GM21825 (cell line): ENCODE measurements around the gene URI1.
A peak's percentile ranks its signal among the peaks of the same experiment; 100 is the strongest.
"Not testable (repeated sequence)": the region's sequence is repeated elsewhere in the genome, so short reads cannot be mapped to it uniquely, and the experiment has no call there.

ENCODE experiments used
- ATAC-seq: cut with Tn5 transposase; IDR thresholded peaks from one replicate; pipeline ENCODE4 v1.9.1; 2021; ENCODE audit warnings: mild to moderate bottlenecking, moderate library complexity; ENCODE audit not compliant: unreplicated experiment

The URI1 gene

DNA sequence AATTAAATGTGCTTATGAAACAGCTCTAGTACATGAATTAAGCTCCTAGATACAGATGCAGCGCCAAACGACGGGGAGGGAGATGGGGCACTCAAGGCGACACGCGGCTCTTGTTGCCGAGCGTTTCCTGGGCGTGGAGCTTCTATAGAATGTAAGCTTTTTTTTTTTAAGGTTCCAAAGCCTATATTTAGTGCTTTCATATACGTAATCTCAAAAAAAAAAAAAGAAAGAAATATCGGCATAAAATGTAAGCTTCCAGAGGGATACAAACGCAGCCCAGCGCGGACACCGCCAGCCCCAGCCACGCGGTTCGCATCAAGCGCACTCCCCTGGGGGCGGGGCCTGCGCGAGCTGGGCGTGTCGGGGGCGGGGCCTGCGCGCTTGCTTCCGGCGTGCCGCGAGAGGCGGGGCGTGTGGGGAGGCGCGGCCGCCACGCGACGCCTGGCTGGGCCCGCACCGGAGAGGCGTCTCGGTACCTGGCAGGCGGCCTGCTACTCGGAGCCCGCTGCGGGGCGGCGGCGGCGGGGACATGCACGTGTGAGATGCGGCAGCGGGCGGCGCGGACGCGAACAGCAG lies at the start of gene URI1:
Gene URI1 (plus strand): TSS at position 412 of the 576 bp plus-strand sequence. CDS start 309 bp downstream, outside the sequence.
- ATAC-seq, result peak; percentile 87

DNA sequence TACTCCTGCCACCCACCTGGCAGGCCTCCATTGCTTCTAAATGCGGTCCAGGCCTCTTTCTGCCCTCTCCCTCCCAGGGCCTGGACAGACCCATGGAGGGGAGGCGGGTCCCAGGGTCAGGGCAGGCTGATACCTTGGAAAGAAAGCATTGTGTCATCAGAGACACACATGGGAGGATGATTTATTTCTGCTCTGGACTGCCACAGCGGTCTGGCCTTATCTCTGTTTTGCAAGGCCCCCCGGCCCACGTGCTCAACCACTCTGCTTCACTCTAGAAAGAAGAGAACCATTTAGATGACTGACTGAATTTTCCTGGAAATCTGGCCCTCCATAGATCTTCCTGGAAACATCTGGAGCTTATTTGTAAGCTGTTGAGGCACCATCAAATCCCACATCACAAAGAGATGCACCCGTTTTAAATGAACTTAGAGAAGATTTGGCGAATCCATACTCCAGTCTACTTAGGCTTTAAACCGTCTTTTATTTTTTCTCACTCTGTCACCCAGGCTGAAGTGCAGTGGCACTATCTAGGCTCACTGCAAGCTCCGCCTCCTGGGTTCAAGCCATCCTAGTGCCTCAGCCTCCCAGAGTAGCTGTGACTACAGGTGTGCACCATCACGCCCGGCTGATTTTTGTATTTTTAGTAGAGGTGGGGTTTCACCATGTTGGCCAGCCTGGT lies 48.3 kb upstream of the URI1 start:
- ATAC-seq, result no peak

DNA sequence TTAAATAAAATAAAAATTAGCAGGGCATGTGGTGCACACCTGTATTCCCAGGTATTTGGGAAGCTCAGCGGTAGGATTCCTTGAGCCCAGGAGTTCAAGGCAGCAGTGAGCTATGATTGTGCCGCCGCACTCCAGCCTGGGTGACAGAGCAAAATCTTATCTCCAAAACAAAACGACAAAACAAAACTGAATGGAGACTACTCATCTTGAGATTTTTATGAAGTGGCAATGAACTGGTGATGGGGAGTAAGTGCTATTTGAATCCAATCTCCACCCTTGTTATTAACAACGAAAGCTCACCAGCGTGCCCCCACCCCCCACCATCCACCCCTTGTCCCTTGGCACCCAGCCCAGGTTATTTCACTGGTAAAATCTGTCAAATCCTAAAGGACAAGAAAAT lies 45.2 kb upstream of the URI1 start:
- no peak for ATAC-seq

DNA sequence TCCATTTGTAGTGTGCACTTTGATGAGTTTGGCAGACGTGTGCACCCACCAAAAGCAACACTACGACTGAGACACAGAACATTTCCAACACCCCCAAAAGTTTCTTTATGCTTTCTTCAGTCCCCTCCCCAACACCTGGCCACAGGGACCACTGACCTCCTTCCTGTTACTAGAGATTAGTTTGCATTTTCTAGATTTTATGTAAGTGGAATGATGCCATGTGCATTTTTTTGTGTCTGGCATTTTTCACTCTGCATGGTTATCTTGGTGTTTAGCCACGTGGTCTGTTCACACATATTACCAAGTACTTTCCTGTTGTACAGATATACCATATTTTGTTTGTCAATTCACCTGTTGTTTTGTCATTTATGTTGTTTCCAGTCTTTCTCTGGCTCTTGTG lies 44.6 kb upstream of the URI1 start:
- no peak for ATAC-seq

GRCh38 chr19:29904017-29904416 lies 38.0 kb upstream of the URI1 start:
- ATAC-seq, result no peak

- no peak for ATAC-seq
Measured at GRCh38 chr19:29908963-29909944, 32.8 kb upstream of the URI1 start.

- ATAC-seq, result no peak
Measured at GRCh38 chr19:29914933-29915332, 27.1 kb upstream of the URI1 start.

- ATAC-seq, result not testable (repeated sequence)
Measured at GRCh38 chr19:29915832-29916231, 26.2 kb upstream of the URI1 start.

- ATAC-seq, result no peak
Measured at GRCh38 chr19:29917911-29918310, 24.1 kb upstream of the URI1 start.

- ATAC-seq, result no peak
Measured at GRCh38 chr19:29918891-29919290, 23.1 kb upstream of the URI1 start.

GRCh38 chr19:29922972-29923371 lies 19.1 kb upstream of the URI1 start:
- ATAC-seq, result no peak

GRCh38 chr19:29923653-29924052 lies 18.4 kb upstream of the URI1 start:
- ATAC-seq, result no peak

GRCh38 chr19:29926031-29926430 lies 16.0 kb upstream of the URI1 start:
- no peak for ATAC-seq

GRCh38 chr19:29926801-29927200 lies 15.2 kb upstream of the URI1 start:
- ATAC-seq, result no peak

GRCh38 chr19:29927944-29928625 lies 14.0 kb upstream of the URI1 start:
- ATAC-seq, result peak; percentile 57

- peak; percentile 77 for ATAC-seq
Measured at GRCh38 chr19:29928831-29929230, 13.2 kb upstream of the URI1 start.

GRCh38 chr19:29934257-29934656 lies 7.8 kb upstream of the URI1 start:
- ATAC-seq, result no peak

DNA sequence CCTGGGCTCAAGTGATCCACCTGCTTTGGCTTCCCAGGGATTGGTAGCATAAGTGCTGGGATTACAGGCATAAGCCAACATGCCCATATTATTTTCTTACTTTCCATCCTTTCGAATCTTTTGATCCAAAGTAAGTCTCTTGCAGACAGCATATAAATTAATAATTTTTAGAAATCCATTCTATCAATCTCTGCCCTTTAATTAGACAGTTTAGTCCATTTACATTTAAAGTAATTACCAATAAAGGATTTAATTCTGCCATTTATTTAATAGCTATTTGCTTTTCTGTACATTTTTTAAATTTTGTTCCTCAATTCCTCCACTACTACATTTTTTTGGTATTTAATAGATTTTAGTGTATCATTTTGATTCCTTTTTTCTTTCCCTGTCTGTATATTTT lies 7.3 kb upstream of the URI1 start:
- no peak for ATAC-seq

GRCh38 chr19:29936409-29936808 lies 5.6 kb upstream of the URI1 start:
- no peak for ATAC-seq

DNA sequence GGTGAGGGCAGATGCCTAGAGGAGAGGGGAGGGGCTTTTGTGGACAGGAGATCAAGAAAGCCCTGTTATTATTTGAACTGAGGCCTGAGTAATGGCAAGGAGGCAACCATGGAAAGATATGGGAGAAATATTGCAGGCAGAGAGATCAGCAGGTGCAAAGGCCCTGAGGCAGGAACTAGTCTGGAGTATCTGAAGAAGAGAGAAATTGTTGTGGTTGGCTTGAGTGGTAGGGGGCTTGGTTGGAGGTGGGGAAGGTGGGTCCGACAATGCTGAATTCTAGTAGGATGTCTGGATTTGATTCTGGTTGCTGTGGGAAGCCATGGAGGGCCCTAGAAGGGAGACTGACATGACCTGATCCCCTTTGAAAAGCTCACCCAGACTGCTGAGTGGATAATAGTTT lies 2.4 kb upstream of the URI1 start:
- no peak for ATAC-seq

DNA sequence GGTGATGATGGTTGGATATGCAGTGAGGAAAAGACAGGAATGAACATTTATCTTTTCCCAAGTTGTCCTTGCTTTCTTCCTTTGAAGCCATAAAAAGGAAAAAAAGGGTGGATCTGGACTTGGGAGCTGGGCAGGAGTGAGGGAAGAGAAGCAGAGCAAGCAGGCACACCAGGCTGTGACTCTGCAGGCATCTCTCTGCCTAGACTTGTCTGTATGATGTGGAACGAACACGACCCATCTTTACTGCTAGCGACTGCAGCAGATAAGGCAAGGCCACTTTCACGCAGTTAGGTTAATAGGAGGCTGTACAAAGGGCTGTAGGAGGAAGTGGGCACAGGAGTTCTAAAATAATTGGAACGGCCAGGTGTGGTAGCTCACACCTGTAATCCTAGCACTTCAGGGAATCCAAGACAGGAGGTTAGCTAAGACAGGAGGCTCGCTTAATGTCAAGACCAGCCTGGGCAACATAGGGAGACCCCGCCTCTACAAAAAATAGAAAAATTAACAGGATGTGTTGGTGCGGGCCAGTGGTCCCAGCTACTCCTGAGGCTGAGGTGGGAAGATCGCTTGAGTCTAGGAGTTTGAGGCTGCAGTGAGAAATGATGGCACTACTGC lies 961 bp upstream of the URI1 start:
- ATAC-seq, result no peak
